Measurements from ENCODE around the gene ARHGAP27.
"Not testable (repeated sequence)": the region's sequence is repeated elsewhere in the genome, so short reads cannot be mapped to it uniquely, and the experiment has no call there.

The ARHGAP27 gene

GRCh38 chr17:45351831-45352230 lies 80.8 kb downstream of the ARHGAP27 start:
- no peak for DNase-seq

GRCh38 chr17:45347444-45347843 lies 85.2 kb downstream of the ARHGAP27 start:
- DNase-seq: no peak

- DNase-seq: no peak
Observed at GRCh38 chr17:45346216-45347015, 86.3 kb downstream of the ARHGAP27 start.

DNA sequence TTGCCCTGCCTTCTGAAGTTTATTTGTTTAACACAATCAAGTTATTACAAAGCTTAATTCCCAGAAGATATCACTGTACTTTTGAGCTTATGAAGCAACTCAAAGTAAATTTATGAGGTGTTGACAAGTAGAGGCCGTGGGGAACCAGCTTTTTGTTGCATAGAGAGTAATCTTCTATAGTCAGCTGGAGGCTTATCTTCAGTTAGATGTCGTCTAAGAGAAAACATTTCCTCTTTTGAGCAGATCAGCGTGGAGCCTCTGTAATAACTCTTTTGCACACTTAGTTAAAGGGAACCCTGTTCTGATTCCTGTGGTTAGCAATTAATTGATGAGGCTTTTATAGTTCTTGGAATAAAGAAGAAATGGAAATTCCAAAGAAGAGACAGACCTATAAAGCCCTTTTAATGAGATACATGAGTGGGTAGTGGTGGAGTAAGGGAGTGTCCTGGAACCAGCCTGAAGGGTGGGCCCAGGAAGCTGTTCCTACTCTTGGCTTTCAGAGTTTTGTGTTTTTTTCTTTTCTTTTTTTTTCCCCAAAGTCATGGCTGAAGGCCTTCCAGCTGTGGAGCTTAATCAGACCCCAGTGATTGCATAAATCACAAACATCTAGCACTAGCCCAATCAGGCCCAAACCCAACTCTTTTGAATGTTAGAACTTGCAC lies 87.0 kb downstream of the ARHGAP27 start:
- no peak for DNase-seq

- DNase-seq: no peak
Observed at GRCh38 chr17:45345246-45345553, 87.5 kb downstream of the ARHGAP27 start.

DNA sequence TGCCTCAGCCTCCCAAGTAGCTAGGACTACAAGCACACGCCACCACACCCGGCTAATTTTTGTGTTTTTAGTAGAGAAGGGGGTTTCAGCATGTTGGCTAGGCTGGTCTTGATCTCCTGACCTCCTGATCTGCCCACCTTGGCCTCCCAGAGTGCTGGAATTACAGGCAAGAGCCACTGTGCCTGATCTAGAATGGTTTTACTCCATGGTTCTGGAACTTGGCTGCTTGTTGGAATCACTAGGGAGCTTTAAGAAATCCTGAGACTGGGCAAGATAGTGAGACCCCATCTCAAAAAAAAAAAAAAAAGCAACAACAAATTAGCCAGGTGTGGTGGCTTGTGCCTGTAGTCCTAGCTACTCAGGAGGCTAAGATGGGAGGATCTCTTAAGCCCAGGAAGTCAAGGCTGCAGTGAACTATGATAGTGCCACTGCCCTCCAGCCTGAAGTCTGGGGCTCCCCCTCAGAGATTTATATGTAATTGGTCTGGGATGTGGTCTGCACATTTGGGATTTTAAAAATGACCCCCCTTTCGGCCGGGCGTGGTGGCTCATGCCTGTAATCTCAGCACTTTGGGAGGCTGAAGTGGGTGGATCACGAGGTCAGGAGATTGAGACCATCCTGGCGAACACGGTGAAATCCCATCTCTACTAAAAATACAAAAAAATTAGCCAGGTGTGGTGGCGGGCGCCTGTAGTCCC lies 88.6 kb downstream of the ARHGAP27 start:
- DNase-seq: not testable (repeated sequence)
